Hepatocyte (in vitro differentiated cells): ENCODE measurements around the gene MTHFD1L.

ENCODE experiments used
- EZH2 ChIP-seq: fragments of 200-600 bp; sonication (generic); IDR thresholded peaks from 2 replicates; pipeline ENCODE4 v1.6.1; 2016; ENCODE audit warnings: antibody characterized with exemption, mild to moderate bottlenecking, borderline replicate concordance
- EZH2phosphoT487 ChIP-seq: fragments of 200-600 bp; sonication (generic); IDR thresholded peaks from one replicate; pipeline ENCODE4 v1.6.1; 2018; ENCODE audit warnings: antibody characterized with exemption, mild to moderate bottlenecking, low read depth, moderate library complexity; ENCODE audit not compliant: unreplicated experiment, severe bottlenecking
- TF ChIP-seq, protein P1 (sequence below): fragments of 200-600 bp; sonication (generic); IDR thresholded peaks from 2 replicates; pipeline ENCODE4 v1.5.1; 2016; ENCODE audit warnings: antibody characterized with exemption, mild to moderate bottlenecking; ENCODE audit not compliant: poor library complexity

DNA sequence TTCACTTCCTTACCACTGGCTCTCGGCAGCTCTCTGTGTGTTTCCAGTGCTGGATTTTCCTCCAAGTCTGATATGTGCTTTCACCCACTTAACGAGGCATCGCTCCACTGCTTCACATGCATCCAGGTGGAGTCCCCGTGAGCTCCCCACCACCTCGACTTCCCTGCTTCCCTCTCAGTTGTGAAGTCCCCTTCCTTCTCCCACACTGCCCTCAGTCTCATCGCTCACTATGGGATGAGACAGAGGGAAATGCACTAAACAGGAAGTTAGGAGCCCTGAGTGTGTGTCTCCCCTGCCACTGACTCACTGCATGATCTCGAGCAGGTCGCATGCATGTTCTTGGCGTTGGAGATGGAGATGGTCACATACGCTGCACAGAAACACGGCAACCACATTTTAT is 84.0 kb downstream of the MTHFD1L start:
- TF ChIP-seq EZH2 (no peak), EZH2phosphoT487 (no peak)
- TF ChIP-seq, protein P1, sequence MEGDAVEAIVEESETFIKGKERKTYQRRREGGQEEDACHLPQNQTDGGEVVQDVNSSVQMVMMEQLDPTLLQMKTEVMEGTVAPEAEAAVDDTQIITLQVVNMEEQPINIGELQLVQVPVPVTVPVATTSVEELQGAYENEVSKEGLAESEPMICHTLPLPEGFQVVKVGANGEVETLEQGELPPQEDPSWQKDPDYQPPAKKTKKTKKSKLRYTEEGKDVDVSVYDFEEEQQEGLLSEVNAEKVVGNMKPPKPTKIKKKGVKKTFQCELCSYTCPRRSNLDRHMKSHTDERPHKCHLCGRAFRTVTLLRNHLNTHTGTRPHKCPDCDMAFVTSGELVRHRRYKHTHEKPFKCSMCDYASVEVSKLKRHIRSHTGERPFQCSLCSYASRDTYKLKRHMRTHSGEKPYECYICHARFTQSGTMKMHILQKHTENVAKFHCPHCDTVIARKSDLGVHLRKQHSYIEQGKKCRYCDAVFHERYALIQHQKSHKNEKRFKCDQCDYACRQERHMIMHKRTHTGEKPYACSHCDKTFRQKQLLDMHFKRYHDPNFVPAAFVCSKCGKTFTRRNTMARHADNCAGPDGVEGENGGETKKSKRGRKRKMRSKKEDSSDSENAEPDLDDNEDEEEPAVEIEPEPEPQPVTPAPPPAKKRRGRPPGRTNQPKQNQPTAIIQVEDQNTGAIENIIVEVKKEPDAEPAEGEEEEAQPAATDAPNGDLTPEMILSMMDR = no peak
